Measurements from ENCODE around the gene NFKBIB. TPM values are rescaled to one million over a fixed set of nuclear protein-coding genes. Genes with fewer than 3 reads are reported as not detected.
"Not testable (repeated sequence)": the region's sequence is repeated elsewhere in the genome, so short reads cannot be mapped to it uniquely, and the experiment has no call there.

The NFKBIB gene
- total RNA-seq, 1 experiment from 2014 or later = 33.8 TPM

DNA sequence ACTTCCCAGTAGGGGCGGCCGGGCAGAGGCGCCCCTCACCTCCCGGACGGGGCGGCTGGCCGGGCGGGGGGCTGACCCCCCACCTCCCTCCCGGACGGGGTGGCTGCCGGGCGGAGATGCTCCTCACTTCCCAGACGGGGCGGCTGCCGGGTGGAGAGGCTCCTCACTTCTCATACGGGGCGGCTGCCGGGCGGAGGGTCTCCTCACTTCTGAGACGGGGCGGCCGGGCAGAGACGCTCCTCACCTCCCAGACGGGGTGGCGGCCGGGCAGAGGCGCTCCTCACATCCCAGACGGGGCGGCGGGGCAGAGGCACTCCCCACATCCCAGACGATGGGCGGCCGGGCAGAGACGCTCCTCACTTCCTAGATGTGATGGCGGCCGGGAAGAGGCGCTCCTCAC, 44.0 kb upstream of the NFKBIB start:
- not testable (repeated sequence) for H3K79me1 ChIP-seq (ENCODE audit: insufficient read depth, low read depth, low read length, poor library complexity, severe bottlenecking); H3K79me2 ChIP-seq (ENCODE audit: insufficient read depth, low read length); H3K27me3 ChIP-seq (ENCODE audit: insufficient read depth, low read length); DNase-seq; H3K14ac ChIP-seq (ENCODE audit: insufficient read depth, low read length); H3K27me3 Mint-ChIP-seq (ENCODE audit: low read depth); H3K4me2 ChIP-seq (ENCODE audit: insufficient read depth, insufficient read length, low read length); H3K9me3 ChIP-seq (ENCODE audit: control insufficient read depth, low read depth, low read length); H3K27ac Mint-ChIP-seq; H3K56ac ChIP-seq (ENCODE audit: insufficient read length, low read depth, low read length); H3K18ac ChIP-seq (ENCODE audit: insufficient read length, low read depth, low read length); H3K4me1 ChIP-seq (ENCODE audit: insufficient read depth, low read length); H4K91ac ChIP-seq (ENCODE audit: insufficient read length, low read depth, low read length); H3T11ph ChIP-seq (ENCODE audit: low read length); H4K20me1 ChIP-seq (ENCODE audit: control insufficient read depth, insufficient read depth, insufficient read length); H4K5ac ChIP-seq (ENCODE audit: insufficient read length, low read depth, low read length); H3K9ac ChIP-seq (ENCODE audit: extremely low read depth, insufficient read length, low read length); H2BK15ac ChIP-seq (ENCODE audit: low read depth, low read length); H2AFZ ChIP-seq (ENCODE audit: low read length); H2BK12ac ChIP-seq (ENCODE audit: insufficient read length, low read depth, low read length); H4K8ac ChIP-seq (replicated peaks; ENCODE audit: insufficient read length, low read depth, low read length); H2BK120ac ChIP-seq (ENCODE audit: low read depth, low read length, poor library complexity, severe bottlenecking); H2BK20ac ChIP-seq (ENCODE audit: low read depth, low read length, poor library complexity, severe bottlenecking); H3K23ac ChIP-seq (ENCODE audit: insufficient read length, low read depth, low read length); H2AK5ac ChIP-seq (ENCODE audit: insufficient read length, low read length); H3K4ac ChIP-seq (ENCODE audit: low read depth, low read length); H2BK5ac ChIP-seq (ENCODE audit: insufficient read length, low read length); H3K27ac ChIP-seq (ENCODE audit: insufficient read length, low read depth, low read length); H3K4me3 Mint-ChIP-seq
- no CpG with 5 or more reads among the region's 37 CpGs for WGBS (ENCODE audit: extremely low coverage, insufficient read length, low lambda C conversion rate)
- H3K36me3 Mint-ChIP-seq (ENCODE audit: insufficient read depth in 1 of 3, low read depth in 3 of 3) = peaks cover 4 to 14% (median 5%) of the 10 kb centered on the region in 3 experiments
- peaks cover 15 to 22% of the 10 kb centered on the region in 2 experiments for H3K4me1 Mint-ChIP-seq
- peaks cover 22% of the 10 kb centered on the region in 2 experiments for H3K9me3 Mint-ChIP-seq
- H3K23me2 ChIP-seq (ENCODE audit: insufficient read length, low read depth, low read length, poor library complexity, severe bottlenecking) = peaks cover 15% of the 10 kb centered on the region
